Measurements from ENCODE around the gene TBC1D20.
"Not testable (repeated sequence)": the region's sequence is repeated elsewhere in the genome, so short reads cannot be mapped to it uniquely, and the experiment has no call there.

TBC1D20 gene

GRCh38 chr20:396252-396618 is 66.1 kb downstream of the TBC1D20 start:
- no peak for DNase-seq (ENCODE audit: low spot score)
- TF ChIP-seq CTCF (IDR thresholded peaks at IDR 0.05; ENCODE audit: extremely low read depth, missing control alignments): no peak

- not testable (repeated sequence) for DNase-seq (ENCODE audit: low spot score)
Measured at GRCh38 chr20:393296-393695, 69.0 kb downstream of the TBC1D20 start.

GRCh38 chr20:391041-391711 is 71.2 kb downstream of the TBC1D20 start:
- no peak for TF ChIP-seq CTCF (IDR thresholded peaks at IDR 0.05; ENCODE audit: extremely low read depth, missing control alignments)
- no peak for DNase-seq (ENCODE audit: low spot score)

- no peak for TF ChIP-seq CTCF (IDR thresholded peaks at IDR 0.05; ENCODE audit: extremely low read depth, missing control alignments)
Measured at GRCh38 chr20:389220-389619, 73.1 kb downstream of the TBC1D20 start.

GRCh38 chr20:388034-388994 is 74.0 kb downstream of the TBC1D20 start:
- no peak for TF ChIP-seq CTCF (IDR thresholded peaks at IDR 0.05; ENCODE audit: extremely low read depth, missing control alignments)
- DNase-seq (ENCODE audit: low spot score): no peak

More at GRCh38 chr20:389220-389619, 73.1 kb downstream of the TBC1D20 start:
- DNase-seq (ENCODE audit: low spot score): no peak

- DNase-seq (ENCODE audit: low spot score): no peak
- TF ChIP-seq CTCF (IDR thresholded peaks at IDR 0.05; ENCODE audit: extremely low read depth, missing control alignments): no peak
Measured at GRCh38 chr20:387520-387919, 74.8 kb downstream of the TBC1D20 start.

GRCh38 chr20:386634-387033 is 75.7 kb downstream of the TBC1D20 start:
- not testable (repeated sequence) for DNase-seq (ENCODE audit: low spot score)

Measured in GM20000 (cell line).